Ishikawa (cell line): ENCODE measurements around the gene AKAP1.

Experiments used
- CREB1 ChIP-seq: IDR thresholded peaks from 2 replicates; pipeline ENCODE4 v1.6.1; 2012; ENCODE audit warnings: low read depth
- EP300 ChIP-seq: IDR thresholded peaks from 2 replicates; pipeline ENCODE4 v1.6.1; 2012; ENCODE audit warnings: borderline replicate concordance
- FOXM1 ChIP-seq: IDR thresholded peaks from 2 replicates; pipeline ENCODE4 v1.6.1; 2012; ENCODE audit warnings: low read depth, borderline replicate concordance
- MAX ChIP-seq: IDR thresholded peaks from 2 replicates; pipeline ENCODE4 v1.6.1; 2012
- REST ChIP-seq: IDR thresholded peaks from 2 replicates; pipeline ENCODE4 v1.6.1; 2012; ENCODE audit warnings: low read depth, mild to moderate bottlenecking
- YY1 ChIP-seq: IDR thresholded peaks from 2 replicates; pipeline ENCODE4 v1.6.1; 2012; ENCODE audit warnings: low read depth

GRCh38 chr17:57067162-57067561, 17.9 kb upstream of the AKAP1 start:
- TF ChIP-seq YY1 (no peak), REST (no peak), MAX (no peak), FOXM1 (no peak), CREB1 (no peak), EP300 (no peak)
